PFSK-1 (cell line): ENCODE data around the gene GINS3.

ENCODE experiments used
- FOXP2 ChIP-seq: optimal IDR thresholded peaks from 2 replicates; pipeline ENCODE3; 2011; ENCODE audit warnings: borderline replicate concordance, control low read depth, inconsistent platforms; ENCODE audit not compliant: insufficient read depth; ENCODE audit errors: extremely low read length, extremely low read depth
- POLR2AphosphoS5 ChIP-seq: IDR thresholded peaks from 2 replicates; pipeline ENCODE4 v1.6.1; 2012; ENCODE audit warnings: low read depth, mild to moderate bottlenecking, control low read depth, low read length, moderate library complexity
- SIN3A ChIP-seq: IDR thresholded peaks from 2 replicates; pipeline ENCODE4 v1.6.1; 2012; ENCODE audit warnings: mild to moderate bottlenecking, low read length, moderate library complexity, borderline replicate concordance; ENCODE audit not compliant: insufficient read depth
- TAF1 ChIP-seq: IDR thresholded peaks from 2 replicates; pipeline ENCODE4 v1.6.1; 2012; ENCODE audit warnings: low read length, control low read depth, borderline replicate concordance; ENCODE audit not compliant: insufficient read depth
- TF ChIP-seq, protein P1 (sequence below), 2 experiments: IDR thresholded peaks; 2 replicates each; pipeline versions ENCODE4 v1.6.1 to v1.8.0; 2011 to 2012; ENCODE audit warnings: low read depth in 2 of 2, low read length in 2 of 2, control low read depth in 1 of 2, inconsistent platforms in 1 of 2, mild to moderate bottlenecking in 1 of 2, moderate library complexity in 1 of 2; ENCODE audit not compliant: insufficient read depth in 1 of 2

Gene GINS3

DNA sequence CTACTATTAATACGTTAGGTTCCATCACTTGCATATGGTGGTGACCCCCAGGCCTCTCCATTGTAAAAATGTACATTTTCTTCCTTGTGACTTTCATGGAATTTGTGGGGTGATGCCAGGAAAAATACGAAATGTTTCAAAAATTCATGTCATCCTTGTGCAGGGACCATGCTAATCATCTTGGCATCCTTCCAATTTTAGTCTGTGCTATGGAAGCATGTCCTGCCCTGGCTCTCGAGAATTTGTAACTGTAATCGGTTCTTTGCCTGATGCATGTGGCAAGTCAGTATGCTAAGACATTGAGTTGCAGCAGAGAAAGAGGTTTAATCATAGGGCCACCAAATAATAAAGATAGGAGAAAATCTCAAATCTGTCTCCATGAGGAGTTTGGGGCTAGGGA, 14.3 kb upstream of the GINS3 start:
- TF ChIP-seq TAF1 (no peak), FOXP2 (no peak), POLR2AphosphoS5 (no peak), SIN3A (no peak)
- TF ChIP-seq, protein P1, sequence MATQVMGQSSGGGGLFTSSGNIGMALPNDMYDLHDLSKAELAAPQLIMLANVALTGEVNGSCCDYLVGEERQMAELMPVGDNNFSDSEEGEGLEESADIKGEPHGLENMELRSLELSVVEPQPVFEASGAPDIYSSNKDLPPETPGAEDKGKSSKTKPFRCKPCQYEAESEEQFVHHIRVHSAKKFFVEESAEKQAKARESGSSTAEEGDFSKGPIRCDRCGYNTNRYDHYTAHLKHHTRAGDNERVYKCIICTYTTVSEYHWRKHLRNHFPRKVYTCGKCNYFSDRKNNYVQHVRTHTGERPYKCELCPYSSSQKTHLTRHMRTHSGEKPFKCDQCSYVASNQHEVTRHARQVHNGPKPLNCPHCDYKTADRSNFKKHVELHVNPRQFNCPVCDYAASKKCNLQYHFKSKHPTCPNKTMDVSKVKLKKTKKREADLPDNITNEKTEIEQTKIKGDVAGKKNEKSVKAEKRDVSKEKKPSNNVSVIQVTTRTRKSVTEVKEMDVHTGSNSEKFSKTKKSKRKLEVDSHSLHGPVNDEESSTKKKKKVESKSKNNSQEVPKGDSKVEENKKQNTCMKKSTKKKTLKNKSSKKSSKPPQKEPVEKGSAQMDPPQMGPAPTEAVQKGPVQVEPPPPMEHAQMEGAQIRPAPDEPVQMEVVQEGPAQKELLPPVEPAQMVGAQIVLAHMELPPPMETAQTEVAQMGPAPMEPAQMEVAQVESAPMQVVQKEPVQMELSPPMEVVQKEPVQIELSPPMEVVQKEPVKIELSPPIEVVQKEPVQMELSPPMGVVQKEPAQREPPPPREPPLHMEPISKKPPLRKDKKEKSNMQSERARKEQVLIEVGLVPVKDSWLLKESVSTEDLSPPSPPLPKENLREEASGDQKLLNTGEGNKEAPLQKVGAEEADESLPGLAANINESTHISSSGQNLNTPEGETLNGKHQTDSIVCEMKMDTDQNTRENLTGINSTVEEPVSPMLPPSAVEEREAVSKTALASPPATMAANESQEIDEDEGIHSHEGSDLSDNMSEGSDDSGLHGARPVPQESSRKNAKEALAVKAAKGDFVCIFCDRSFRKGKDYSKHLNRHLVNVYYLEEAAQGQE (IDR thresholded peaks at IDR 0.05; ENCODE audit: insufficient read depth in 1 of 2, low read depth in 2 of 2, low read length in 2 of 2) = no peak

DNA sequence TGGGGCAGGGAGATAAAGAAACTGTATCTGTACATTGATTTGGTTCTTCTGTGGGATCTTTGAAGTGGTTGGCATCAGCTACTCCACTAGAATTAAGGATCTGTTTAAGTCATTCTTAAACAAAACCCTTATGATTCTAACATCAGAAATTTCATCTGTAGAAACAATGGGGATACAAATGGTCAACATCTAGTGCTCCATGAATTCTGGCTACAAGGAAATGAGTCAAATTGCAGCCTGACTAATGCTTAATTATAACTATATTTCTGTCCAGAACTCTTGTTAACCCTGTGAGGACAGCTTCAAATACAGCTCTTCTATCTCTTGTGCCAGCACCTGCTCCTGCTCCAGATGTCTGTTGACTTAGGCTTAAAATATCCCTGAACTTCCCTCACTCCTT, 13.9 kb upstream of the GINS3 start:
- TF ChIP-seq POLR2AphosphoS5 = no peak
- no peak for TF ChIP-seq SIN3A
- TF ChIP-seq FOXP2 = no peak
- TF ChIP-seq TAF1 = no peak
- TF ChIP-seq, protein P1 (IDR thresholded peaks at IDR 0.05; ENCODE audit: insufficient read depth in 1 of 2, low read depth in 2 of 2, low read length in 2 of 2) = no peak

DNA sequence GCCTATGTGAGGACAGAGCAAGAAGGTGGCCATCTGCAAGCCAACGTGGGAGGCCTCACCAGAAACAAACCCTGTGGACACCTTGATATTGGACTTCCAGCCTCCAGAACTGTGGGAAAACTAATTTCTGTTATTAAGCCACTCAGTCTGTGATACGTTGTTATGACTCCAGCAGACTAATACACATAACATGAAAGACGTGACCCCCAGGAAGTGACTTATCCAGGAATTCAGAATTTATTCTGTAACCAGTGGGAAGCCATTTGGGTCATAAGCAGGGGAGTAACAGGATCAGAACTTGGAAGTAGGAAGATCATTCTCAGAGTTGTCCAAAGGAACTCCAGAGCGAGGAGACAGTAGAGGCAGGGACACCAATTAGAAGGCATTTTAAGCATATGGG, 12.5 kb upstream of the GINS3 start:
- TF ChIP-seq POLR2AphosphoS5 = no peak
- TF ChIP-seq, protein P1 (IDR thresholded peaks at IDR 0.05; ENCODE audit: insufficient read depth in 1 of 2, low read depth in 2 of 2, low read length in 2 of 2) = no peak
- TF ChIP-seq FOXP2 = no peak
- no peak for TF ChIP-seq TAF1
- TF ChIP-seq SIN3A = no peak

DNA sequence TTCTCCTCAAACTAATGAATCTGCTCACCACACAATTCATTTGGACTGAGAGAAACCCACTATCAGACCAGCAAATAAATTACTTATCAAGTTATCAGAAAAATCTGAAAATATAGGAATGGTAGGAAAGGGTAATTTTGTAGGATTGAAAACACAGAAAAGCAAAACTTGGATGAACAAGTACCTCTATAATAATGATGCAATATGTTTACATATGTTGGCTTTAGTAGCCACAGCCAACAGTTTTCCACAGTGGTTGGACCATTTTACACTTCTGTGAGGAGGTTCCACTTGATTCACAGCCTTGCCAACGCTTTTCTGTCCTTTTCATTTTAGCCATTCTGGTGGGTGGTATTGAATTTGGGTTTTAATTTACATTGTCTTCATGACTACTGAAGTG, 10.6 kb upstream of the GINS3 start:
- TF ChIP-seq POLR2AphosphoS5 = no peak
- no peak for TF ChIP-seq SIN3A
- TF ChIP-seq TAF1 = no peak

DNA sequence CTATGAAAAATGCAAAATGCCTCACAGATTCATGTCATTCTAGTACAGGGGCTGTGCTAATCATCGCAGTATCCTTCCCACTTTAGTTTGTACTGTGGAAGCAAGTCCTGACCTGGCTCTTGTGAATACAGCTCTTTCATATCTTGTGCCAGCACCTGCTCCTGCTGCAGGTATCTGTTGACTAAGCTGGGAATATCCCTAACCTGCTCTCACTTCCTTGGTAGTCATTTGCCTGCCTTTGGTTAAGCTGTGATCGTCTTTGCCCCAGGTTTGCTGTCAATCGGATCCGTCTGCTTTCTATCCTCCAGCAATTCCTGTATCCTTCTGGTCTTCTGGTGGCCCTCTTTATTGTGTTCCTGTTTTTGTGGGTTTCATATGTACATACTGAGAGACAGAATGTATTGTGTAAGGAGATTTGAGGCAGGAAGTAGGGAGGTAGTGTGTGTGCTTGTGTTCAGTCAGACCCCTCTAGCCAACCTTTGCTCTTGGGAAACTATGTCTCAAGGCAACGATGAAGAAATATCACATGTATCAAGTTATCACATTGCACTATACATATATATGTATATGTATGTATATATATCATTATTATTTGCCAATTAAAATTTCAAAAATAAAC, 7.7 kb upstream of the GINS3 start:
- TF ChIP-seq, protein P1 (IDR thresholded peaks at IDR 0.05; ENCODE audit: insufficient read depth in 1 of 2, low read depth in 2 of 2, low read length in 2 of 2) = no peak
- TF ChIP-seq FOXP2 (no peak), POLR2AphosphoS5 (no peak), TAF1 (no peak), SIN3A (no peak)
